SU-DHL-6 (cell line): ENCODE data around the gene LLGL2.

ENCODE experiments used
- H2AFZ ChIP-seq: fragments of 200-600 bp; sonication (generic); 2 replicates; pipeline ENCODE4 v1.6.1; 2014; ENCODE audit warnings: low read depth, mild to moderate bottlenecking, moderate library complexity, mixed read lengths, antibody characterized with exemption, low read length; ENCODE audit not compliant: severe bottlenecking
- H3F3A ChIP-seq: fragments of 200-600 bp; shearing (Covaris generic); 2 replicates; pipeline ENCODE4 v1.6.0; 2016; ENCODE audit warnings: antibody characterized with exemption, mild to moderate bottlenecking; ENCODE audit not compliant: insufficient read depth
- H3K27ac ChIP-seq: fragments of 200-600 bp; sonication (generic); 2 replicates; pipeline ENCODE4 v1.5.1; 2016; ENCODE audit warnings: low read depth, mild to moderate bottlenecking, low read length, moderate library complexity, mixed read lengths
- H3K27me3 ChIP-seq: fragments of 200-600 bp; sonication (generic), shearing (Covaris generic); 2 replicates; pipeline ENCODE4 v1.6.0; 2014; ENCODE audit warnings: mild to moderate bottlenecking, low read length
- H3K36me3 ChIP-seq: fragments of 200-600 bp; sonication (generic); 2 replicates; pipeline ENCODE4 v1.6.1; 2014; ENCODE audit warnings: mild to moderate bottlenecking, low read length, mixed read lengths
- H3K4me2 ChIP-seq: fragments of 300-600, 200-600 bp; shearing (Covaris generic), sonication (generic); 2 replicates; pipeline ENCODE4 v1.6.0; 2014; ENCODE audit warnings: low read length, low read depth, mild to moderate bottlenecking; ENCODE audit not compliant: poor library complexity, severe bottlenecking
- H3K4me3 ChIP-seq: fragments of 200-600 bp; sonication (generic); 2 replicates; pipeline ENCODE4 v1.5.1; 2014; ENCODE audit warnings: antibody characterized with exemption, low read length, mild to moderate bottlenecking, mixed read lengths; ENCODE audit not compliant: insufficient read depth, poor library complexity, severe bottlenecking
- H3K79me2 ChIP-seq: fragments of 200-600 bp; sonication (generic); 2 replicates; pipeline ENCODE4 v1.6.1; 2014; ENCODE audit warnings: mild to moderate bottlenecking, low read length, moderate library complexity; ENCODE audit not compliant: insufficient read depth
- H3K9ac ChIP-seq: fragments of 200-600 bp; sonication (generic); 2 replicates; pipeline ENCODE4 v1.7.0; 2014; ENCODE audit warnings: mild to moderate bottlenecking, low read length
- H3K9me2 ChIP-seq: fragments of 200-600 bp; sonication (generic); replicated peaks from 2 replicates; pipeline ENCODE4 v1.6.1; 2014; ENCODE audit warnings: low read length; ENCODE audit not compliant: insufficient read depth
- H3K9me3 ChIP-seq: fragments of 200-600 bp; sonication (generic); 2 replicates; pipeline ENCODE4 v1.6.1; 2014; ENCODE audit warnings: low read length, mixed read lengths; ENCODE audit not compliant: insufficient read depth
- H4K20me1 ChIP-seq: fragments of 200-600 bp; sonication (generic); 2 replicates; pipeline ENCODE4 v1.6.1; 2014; ENCODE audit warnings: low read depth, mild to moderate bottlenecking, antibody characterized with exemption, low read length, moderate library complexity, mixed read lengths
- EZH2phosphoT487 ChIP-seq: fragments of 200-600 bp; sonication (generic), shearing (Covaris generic); conservative IDR thresholded peaks from 2 replicates; pipeline ENCODE4 v1.6.1; 2018; ENCODE audit warnings: mild to moderate bottlenecking, antibody characterized with exemption, low read length, moderate library complexity, mixed read lengths
- TF ChIP-seq, protein P1 (sequence below): fragments of 200-600 bp; sonication (generic); IDR thresholded peaks from one replicate; pipeline ENCODE4 v1.5.1; 2017; ENCODE audit warnings: antibody characterized with exemption, mild to moderate bottlenecking, low read length, moderate library complexity; ENCODE audit not compliant: insufficient read depth, poor library complexity, severe bottlenecking

LLGL2 gene

DNA sequence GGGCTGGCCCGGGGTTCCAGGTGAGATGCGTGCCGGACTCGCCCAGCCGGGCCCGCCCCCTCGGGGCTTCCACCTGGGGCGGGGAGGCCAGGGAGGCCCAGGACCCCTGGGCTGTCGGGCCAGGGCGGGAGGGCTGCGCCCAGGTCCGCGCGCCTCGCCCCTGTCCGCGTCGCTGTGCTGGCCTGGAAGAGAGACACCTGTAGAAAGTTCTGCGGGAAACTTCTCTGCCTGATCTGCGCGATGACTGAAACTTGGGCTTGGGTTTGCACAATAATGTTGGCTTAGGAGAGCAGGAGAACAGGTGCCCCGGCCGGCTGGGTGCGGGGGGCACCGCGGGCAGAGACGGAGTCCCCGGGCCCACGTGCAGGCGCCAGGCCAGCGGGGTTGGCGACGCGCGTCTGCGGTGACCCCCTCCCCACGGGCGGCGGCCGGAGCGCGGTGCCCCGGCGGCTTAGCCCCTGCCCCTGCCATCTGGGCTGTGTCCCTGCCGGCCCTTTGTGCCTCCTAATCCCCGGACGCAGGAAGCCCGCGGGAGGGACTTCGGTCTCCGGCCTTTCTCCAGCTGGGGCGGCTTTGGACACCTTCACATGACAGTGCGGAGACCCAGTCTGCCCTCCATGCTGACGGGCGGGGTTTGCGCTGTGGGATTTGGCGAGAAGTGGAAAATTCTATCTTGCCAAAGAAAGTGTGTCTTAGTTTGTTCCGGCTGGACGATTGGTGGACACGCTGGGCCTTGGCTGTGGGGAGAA lies 483 bp downstream of the LLGL2 start:
- H3K36me3 ChIP-seq, result no peaks in the 10 kb centered on the region
- no peaks in the 10 kb centered on the region for H3K9me2 ChIP-seq
- no peaks in the 10 kb centered on the region for H3K9me3 ChIP-seq
- no peak for TF ChIP-seq EZH2phosphoT487
- TF ChIP-seq, protein P1, sequence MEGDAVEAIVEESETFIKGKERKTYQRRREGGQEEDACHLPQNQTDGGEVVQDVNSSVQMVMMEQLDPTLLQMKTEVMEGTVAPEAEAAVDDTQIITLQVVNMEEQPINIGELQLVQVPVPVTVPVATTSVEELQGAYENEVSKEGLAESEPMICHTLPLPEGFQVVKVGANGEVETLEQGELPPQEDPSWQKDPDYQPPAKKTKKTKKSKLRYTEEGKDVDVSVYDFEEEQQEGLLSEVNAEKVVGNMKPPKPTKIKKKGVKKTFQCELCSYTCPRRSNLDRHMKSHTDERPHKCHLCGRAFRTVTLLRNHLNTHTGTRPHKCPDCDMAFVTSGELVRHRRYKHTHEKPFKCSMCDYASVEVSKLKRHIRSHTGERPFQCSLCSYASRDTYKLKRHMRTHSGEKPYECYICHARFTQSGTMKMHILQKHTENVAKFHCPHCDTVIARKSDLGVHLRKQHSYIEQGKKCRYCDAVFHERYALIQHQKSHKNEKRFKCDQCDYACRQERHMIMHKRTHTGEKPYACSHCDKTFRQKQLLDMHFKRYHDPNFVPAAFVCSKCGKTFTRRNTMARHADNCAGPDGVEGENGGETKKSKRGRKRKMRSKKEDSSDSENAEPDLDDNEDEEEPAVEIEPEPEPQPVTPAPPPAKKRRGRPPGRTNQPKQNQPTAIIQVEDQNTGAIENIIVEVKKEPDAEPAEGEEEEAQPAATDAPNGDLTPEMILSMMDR, result no peak
- peak overlapping the region; percentile 84 for H3K4me2 ChIP-seq
- H3F3A ChIP-seq, result peaks cover 8% of the 10 kb centered on the region; the same call in 1 of the 2 replicates
- H3K4me3 ChIP-seq, result peak overlapping the region; percentile 54
- H3K9ac ChIP-seq, result peak overlapping the region; percentile 62
- H3K27ac ChIP-seq, result no peak overlapping the region
- no peaks in the 10 kb centered on the region for H3K79me2 ChIP-seq
- H3K27me3 ChIP-seq, result no peaks in the 10 kb centered on the region
- H4K20me1 ChIP-seq, result no peaks in the 10 kb centered on the region
- peak overlapping the region; percentile 84 for H2AFZ ChIP-seq

DNA sequence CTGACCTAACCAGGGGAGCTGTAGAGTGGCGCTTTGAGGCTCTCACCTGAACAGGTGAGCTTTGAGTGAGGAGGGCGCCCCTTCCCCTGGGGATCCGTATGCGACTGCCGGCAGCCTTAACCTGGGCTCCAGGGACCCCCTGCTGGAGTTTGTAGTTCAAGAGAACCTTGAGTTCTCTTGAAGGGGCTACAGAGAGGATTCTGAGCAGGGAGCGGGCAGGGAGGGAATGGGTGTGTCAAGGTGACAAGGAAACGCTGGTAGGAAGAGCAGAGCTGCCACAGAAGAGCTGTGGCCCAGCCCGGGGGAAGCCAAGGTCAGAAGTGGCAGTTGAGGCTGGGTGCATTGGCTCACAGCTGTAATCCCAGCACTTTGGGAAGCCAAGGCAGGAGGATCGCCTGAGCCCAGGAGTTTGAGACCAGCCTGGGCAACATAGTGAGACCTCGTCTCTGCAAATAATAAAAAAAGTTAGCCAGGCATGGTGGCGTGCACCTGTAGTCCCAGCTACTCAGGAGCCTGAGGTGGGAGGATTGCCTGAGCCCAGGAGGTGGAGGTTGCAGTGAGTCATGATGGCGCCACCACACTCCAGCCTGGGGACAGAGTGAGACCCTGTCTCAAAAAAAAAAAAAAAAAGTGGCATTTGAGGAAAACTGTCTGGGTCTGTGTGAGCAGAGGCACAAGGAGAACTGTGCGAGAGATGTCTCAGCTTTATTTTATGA lies 1.2 kb downstream of the LLGL2 start:
- Histone ChIP-seq H4K20me1 (no peaks in the 10 kb centered on the region), H3K27ac (no peak overlapping the region), H3K27me3 (no peaks in the 10 kb centered on the region), H3K36me3 (no peaks in the 10 kb centered on the region), H2AFZ (no peak overlapping the region), H3K9ac (no peak overlapping the region), H3K9me2 (no peaks in the 10 kb centered on the region), H3K4me2 (no peak overlapping the region), H3K4me3 (no peak overlapping the region), H3K79me2 (no peaks in the 10 kb centered on the region), H3F3A (peaks cover 8% of the 10 kb centered on the region; the same call in 1 of the 2 replicates), H3K9me3 (no peaks in the 10 kb centered on the region)
- no peak for TF ChIP-seq EZH2phosphoT487
- TF ChIP-seq, protein P1, result no peak

DNA sequence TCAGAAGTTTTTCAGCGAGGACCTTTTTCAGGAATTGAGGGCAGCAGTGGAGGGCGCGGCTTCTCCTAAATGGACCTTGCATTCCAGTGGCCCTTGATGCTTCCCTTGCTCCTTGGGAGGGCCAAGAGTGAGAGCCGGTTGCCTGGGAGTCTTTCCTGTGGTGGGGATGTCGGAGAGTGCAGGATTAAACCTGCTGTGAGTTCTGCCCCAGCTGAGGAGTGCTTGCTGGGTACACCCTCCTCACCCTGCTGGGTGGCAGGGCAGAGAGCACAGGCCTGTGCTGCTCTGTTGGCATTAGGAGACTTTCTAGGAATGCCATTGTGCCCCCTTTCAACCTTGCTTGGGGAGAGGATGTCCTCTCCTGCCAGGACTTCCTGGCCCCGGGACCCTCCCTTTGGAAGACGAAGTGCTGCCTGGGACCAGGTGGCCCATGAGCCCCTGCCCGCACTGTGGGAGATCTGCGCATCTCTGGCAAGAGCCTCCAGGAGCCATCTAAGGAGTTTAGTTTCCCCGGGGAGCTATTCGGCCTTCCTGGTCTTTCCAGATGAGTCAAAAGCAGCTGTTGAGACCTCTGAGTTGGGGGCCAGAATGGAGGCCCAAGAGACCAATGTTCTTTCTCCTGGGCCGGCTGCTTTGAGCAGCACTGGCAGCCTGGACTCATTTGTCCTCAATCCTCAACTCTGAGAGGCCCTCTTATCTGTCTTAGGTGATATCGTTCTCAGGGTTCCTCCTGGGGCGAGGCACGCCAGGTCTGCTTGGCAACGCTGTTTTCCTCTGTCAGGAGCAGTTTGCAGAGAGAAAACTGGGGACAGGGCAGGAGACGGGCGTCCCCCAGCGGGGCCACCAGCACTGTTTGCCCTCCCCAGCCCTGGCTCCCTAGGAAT lies 5.6 kb downstream of the LLGL2 start:
- Histone ChIP-seq H3F3A (no peaks in the 10 kb centered on the region), H3K9ac (no peak overlapping the region), H3K79me2 (no peaks in the 10 kb centered on the region), H3K4me2 (no peak overlapping the region), H3K9me2 (no peaks in the 10 kb centered on the region), H3K9me3 (no peaks in the 10 kb centered on the region), H4K20me1 (no peaks in the 10 kb centered on the region), H3K4me3 (no peak overlapping the region), H3K27ac (no peak overlapping the region), H3K36me3 (no peaks in the 10 kb centered on the region), H2AFZ (no peak overlapping the region), H3K27me3 (no peaks in the 10 kb centered on the region)
- TF ChIP-seq, protein P1, result no peak
- TF ChIP-seq EZH2phosphoT487, result no peak
